H1 (cell line): ENCODE measurements around the gene HINT3. TPM values are rescaled to one million over a fixed set of nuclear protein-coding genes. Genes with fewer than 3 reads are reported as not detected.

Experiments used
- CTCF ChIA-PET: fragments of 300-600 bp; sonication (Branson Sonifier 250); formaldehyde crosslinking; loops from one replicate; lab custom pipeline; 2021; ENCODE audit not compliant: partially characterized antibody; lab: Charles Lee
- POLR2A ChIA-PET: fragments of 300-600 bp; sonication (Branson Sonifier 250); formaldehyde crosslinking; loops from one replicate; lab custom pipeline; 2021; ENCODE audit warnings: inconsistent platforms; ENCODE audit not compliant: partially characterized antibody; lab: Charles Lee
- DNase-seq, 2 experiments: peaks; one replicate each; pipeline versions ENCODE4 v3.0.0 to v3.0.0-alpha.2; 2010 to 2022; ENCODE audit warnings: low spot score in 2 of 2, low read depth in 1 of 2, mixed read lengths in 1 of 2
- FAIRE-seq: peaks from 2 replicates; lab custom pipeline; 2011; peaks lifted over from hg19 to GRCh38; lab: Jason Lieb, UNC
- H2AFZ ChIP-seq: 2 replicates; pipeline ENCODE4 v1.8.1; 2012; ENCODE audit warnings: low read length, inconsistent platforms
- H2AK5ac ChIP-seq: 2 replicates; pipeline ENCODE4 v1.6.1; 2013; ENCODE audit warnings: low read depth, low read length
- H2BK120ac ChIP-seq: replicated peaks from 2 replicates; pipeline ENCODE3; 2013; ENCODE audit warnings: low read depth, low read length, inconsistent platforms
- H2BK12ac ChIP-seq: 2 replicates; pipeline ENCODE4 v1.6.1; 2013; ENCODE audit warnings: low read depth, low read length
- H2BK15ac ChIP-seq: 2 replicates; pipeline ENCODE4 v1.6.1; 2013; ENCODE audit warnings: low read length
- H2BK20ac ChIP-seq: 2 replicates; pipeline ENCODE4 v1.6.1; 2013; ENCODE audit warnings: low read length
- H2BK5ac ChIP-seq: 2 replicates; pipeline ENCODE4 v1.6.1; 2013; ENCODE audit warnings: low read depth, low read length
- H3K14ac ChIP-seq: 2 replicates; pipeline ENCODE4 v1.6.1; 2013; ENCODE audit warnings: inconsistent platforms; ENCODE audit not compliant: insufficient read length
- H3K18ac ChIP-seq: 2 replicates; pipeline ENCODE4 v1.6.1; 2013; ENCODE audit warnings: low read length; ENCODE audit errors: extremely low read depth
- H3K23ac ChIP-seq: 2 replicates; pipeline ENCODE4 v1.6.1; 2013; ENCODE audit warnings: inconsistent platforms; ENCODE audit not compliant: insufficient read length
- H3K23me2 ChIP-seq: 2 replicates; pipeline ENCODE4 v1.6.1; 2013; ENCODE audit warnings: low read depth, low read length
- H3K27ac ChIP-seq: 2 replicates; pipeline ENCODE4 v1.6.1; 2011; ENCODE audit warnings: low read depth, low read length, inconsistent platforms
- H3K27me3 ChIP-seq, 4 experiments: replicated peaks in 1 of 4; 1 replicate in 1 of 4; 2 replicates in 3 of 4; pipeline versions ENCODE4 v1.6.1 to v1.8.1; 2011 to 2013; ENCODE audit warnings: low read length in 3 of 4, mild to moderate bottlenecking in 3 of 4, inconsistent platforms in 2 of 4, mixed read lengths in 2 of 4, moderate library complexity in 1 of 4; ENCODE audit not compliant: control insufficient read depth in 3 of 4, insufficient read depth in 3 of 4; ENCODE audit errors: extremely low read depth in 1 of 4
- H3K36me3 ChIP-seq, 4 experiments: 2 replicates each; pipeline versions ENCODE4 v1.6.1 to v1.8.1; 2011 to 2013; ENCODE audit warnings: mild to moderate bottlenecking in 4 of 4, low read length in 3 of 4, moderate library complexity in 2 of 4, control low read depth in 1 of 4, inconsistent platforms in 1 of 4; ENCODE audit not compliant: insufficient read depth in 4 of 4, control insufficient read depth in 2 of 4
- H3K4ac ChIP-seq: replicated peaks from 2 replicates; pipeline ENCODE3; 2013; ENCODE audit warnings: low read length, low read depth, mixed read lengths, inconsistent platforms; ENCODE audit not compliant: insufficient read length
- H3K4me1 ChIP-seq, 4 experiments: replicated peaks in 1 of 4; 1 replicate in 1 of 4; 2 replicates in 3 of 4; pipeline versions ENCODE4 v1.6.1 to v1.8.1; 2011 to 2013; ENCODE audit warnings: low read length in 3 of 4, inconsistent platforms in 2 of 4, mixed read lengths in 1 of 4; ENCODE audit not compliant: insufficient read depth in 4 of 4, control insufficient read depth in 3 of 4
- H3K4me2 ChIP-seq, 2 experiments: 2 replicates each; pipeline versions ENCODE4 v1.6.1 to v1.8.1; 2011 to 2013; ENCODE audit warnings: low read depth in 2 of 2, low read length in 2 of 2, control low read depth in 1 of 2, inconsistent platforms in 1 of 2, mild to moderate bottlenecking in 1 of 2; ENCODE audit not compliant: insufficient read depth in 1 of 2
- H3K4me3 ChIP-seq, 4 experiments: fragments of 200-600, 300-600 bp in 1 of 4; sonication (generic), shearing (Covaris generic), sonication (Bioruptor Twin) in 1 of 4; 2 replicates each; pipeline versions ENCODE4 v1.5.1 to v1.8.1; 2011 to 2016; ENCODE audit warnings: low read length in 4 of 4, low read depth in 3 of 4, control low read depth in 2 of 4, inconsistent platforms in 2 of 4, mild to moderate bottlenecking in 2 of 4, mixed read lengths in 1 of 4, moderate library complexity in 1 of 4; ENCODE audit not compliant: insufficient read depth in 2 of 4; ENCODE audit errors: extremely low read depth in 1 of 4
- H3K56ac ChIP-seq: replicated peaks from 2 replicates; pipeline ENCODE3; 2013; ENCODE audit warnings: low read depth, mild to moderate bottlenecking, mixed read lengths, low read length, inconsistent platforms; ENCODE audit not compliant: insufficient read length
- H3K79me1 ChIP-seq: 2 replicates; pipeline ENCODE4 v1.6.1; 2013; ENCODE audit warnings: low read depth, low read length, control low read depth
- H3K79me2 ChIP-seq, 2 experiments: 2 replicates each; pipeline versions ENCODE4 v1.6.1 to v1.8.1; 2012 to 2013; ENCODE audit warnings: low read length in 2 of 2, mild to moderate bottlenecking in 2 of 2, inconsistent platforms in 1 of 2; ENCODE audit not compliant: insufficient read depth in 2 of 2, control insufficient read depth in 1 of 2
- H3K9ac ChIP-seq, 4 experiments: replicated peaks in 1 of 4; 1 replicate in 1 of 4; 2 replicates in 3 of 4; pipeline versions ENCODE4 v1.6.1 to v1.8.1; 2011 to 2013; ENCODE audit warnings: low read depth in 3 of 4, low read length in 3 of 4, control low read depth in 2 of 4, mild to moderate bottlenecking in 2 of 4, moderate library complexity in 2 of 4, inconsistent platforms in 1 of 4; ENCODE audit errors: extremely low read depth in 1 of 4
- H3K9me3 ChIP-seq, 2 experiments: 2 replicates each; pipeline versions ENCODE4 v1.6.1 to v1.8.1; 2012 to 2013; ENCODE audit warnings: mild to moderate bottlenecking in 2 of 2, moderate library complexity in 2 of 2, control low read depth in 1 of 2, inconsistent platforms in 1 of 2, low read depth in 1 of 2, low read length in 1 of 2, mixed read lengths in 1 of 2; ENCODE audit not compliant: insufficient read depth in 2 of 2
- H4K20me1 ChIP-seq, 2 experiments: replicated peaks in 1 of 2; 2 replicates each; pipeline versions ENCODE3 to v1.8.1; 2011 to 2013; ENCODE audit warnings: inconsistent platforms in 2 of 2, low read length in 2 of 2, mild to moderate bottlenecking in 1 of 2; ENCODE audit not compliant: insufficient read depth in 2 of 2, control insufficient read depth in 1 of 2
- H4K5ac ChIP-seq: 2 replicates; pipeline ENCODE4 v1.6.1; 2013; ENCODE audit warnings: low read length, low read depth, mixed read lengths, inconsistent platforms; ENCODE audit not compliant: insufficient read length
- H4K8ac ChIP-seq: 2 replicates; pipeline ENCODE4 v1.8.0; 2013; ENCODE audit warnings: mild to moderate bottlenecking, moderate library complexity, low read length, inconsistent platforms; ENCODE audit not compliant: insufficient read depth; ENCODE audit errors: extremely low read depth
- H4K91ac ChIP-seq: replicated peaks from 2 replicates; pipeline ENCODE3; 2013; ENCODE audit warnings: low read length, mixed read lengths, inconsistent platforms; ENCODE audit not compliant: insufficient read length
- BACH1 ChIP-seq: IDR thresholded peaks from 2 replicates; pipeline ENCODE4 v1.6.1; 2012; ENCODE audit warnings: low read length, improper control_type of control experiment
- KDM1A ChIP-seq: fragments of 200-600, 300-600 bp; sonication (generic); IDR thresholded peaks from 2 replicates; pipeline ENCODE4 v1.7.1; 2016; ENCODE audit warnings: mild to moderate bottlenecking, low read length, borderline replicate concordance
- KDM5A ChIP-seq: fragments of 200-600 bp; IDR thresholded peaks from 2 replicates; pipeline ENCODE4 v1.7.1; 2012; ENCODE audit warnings: mild to moderate bottlenecking, low read length, inconsistent platforms, mixed read lengths
- NANOG ChIP-seq: IDR thresholded peaks from 2 replicates; pipeline ENCODE4 v1.6.1; 2011; ENCODE audit warnings: low read length, low read depth, mild to moderate bottlenecking, inconsistent platforms; ENCODE audit not compliant: insufficient read depth, poor library complexity, severe bottlenecking
- RNF2 ChIP-seq: fragments of 200-900, 300-1000 bp; sonication (generic); IDR thresholded peaks from 2 replicates; pipeline ENCODE4 v1.7.1; 2016; ENCODE audit warnings: borderline replicate concordance, low read depth, mild to moderate bottlenecking, antibody characterized with exemption, low read length; ENCODE audit not compliant: poor library complexity, severe bottlenecking; ENCODE audit errors: missing control alignments
- SP2 ChIP-seq: IDR thresholded peaks from 2 replicates; pipeline ENCODE4 v1.6.1; 2012; ENCODE audit warnings: mild to moderate bottlenecking, low read length, inconsistent platforms
- TAF7 ChIP-seq: optimal IDR thresholded peaks from 2 replicates; pipeline ENCODE3; 2011; ENCODE audit warnings: low read depth, mild to moderate bottlenecking, inconsistent platforms, low read length, moderate library complexity, borderline replicate concordance
- WGBS, 2 experiments: shearing (Covaris generic) in 1 of 2; methylation state at CpG; one replicate each; pipeline versions ENCODE4 v1.1.6 to v1.1.7; 2013 to 2015; ENCODE audit warnings: low lambda C conversion rate in 2 of 2, mixed read lengths in 2 of 2, inconsistent platforms in 1 of 2, low coverage in 1 of 2, missing lambda C conversion rate in 1 of 2; ENCODE audit not compliant: insufficient replicate concordance in 2 of 2, insufficient coverage in 1 of 2, insufficient read length in 1 of 2; ENCODE audit errors: extremely low coverage in 1 of 2, missing lambda C conversion rate in 1 of 2; 5-methylcytosine and 5-hydroxymethylcytosine counted together
- polyA plus RNA-seq, 7 experiments: library from polyadenylated mRNA; depleted of rRNA in 3 of 7; stranded (reverse) in 5 of 7; unstranded in 2 of 7; fragments of >200 nt in 5 of 7; fragments of 200-250 nt in 2 of 7; gene quantifications; 1 replicate in 5 of 7; 2 replicates in 1 of 7; 4 replicates in 1 of 7; pipeline versions ENCODE4 v1.2.1 to v1.2.3, GENCODE V29; 2011 to 2013; ENCODE audit warnings: missing spikeins in 2 of 7, mixed read lengths in 2 of 7
- total RNA-seq: library from RNA; stranded (reverse); fragmentation: NEBNext Ultra II Directional; extraction: Animal tissue kit (Norgen Biotek cat#: 25700); gene quantifications from 2 replicates; pipeline ENCODE4 v1.2.1, GENCODE V29; 2021

Gene HINT3
- total and polyA plus RNA-seq, 2 of the 8 experiments (the other 6 are each of a cell fraction or from before 2014, with no cell fraction given) = 1.2 to 7.8 TPM

DNA sequence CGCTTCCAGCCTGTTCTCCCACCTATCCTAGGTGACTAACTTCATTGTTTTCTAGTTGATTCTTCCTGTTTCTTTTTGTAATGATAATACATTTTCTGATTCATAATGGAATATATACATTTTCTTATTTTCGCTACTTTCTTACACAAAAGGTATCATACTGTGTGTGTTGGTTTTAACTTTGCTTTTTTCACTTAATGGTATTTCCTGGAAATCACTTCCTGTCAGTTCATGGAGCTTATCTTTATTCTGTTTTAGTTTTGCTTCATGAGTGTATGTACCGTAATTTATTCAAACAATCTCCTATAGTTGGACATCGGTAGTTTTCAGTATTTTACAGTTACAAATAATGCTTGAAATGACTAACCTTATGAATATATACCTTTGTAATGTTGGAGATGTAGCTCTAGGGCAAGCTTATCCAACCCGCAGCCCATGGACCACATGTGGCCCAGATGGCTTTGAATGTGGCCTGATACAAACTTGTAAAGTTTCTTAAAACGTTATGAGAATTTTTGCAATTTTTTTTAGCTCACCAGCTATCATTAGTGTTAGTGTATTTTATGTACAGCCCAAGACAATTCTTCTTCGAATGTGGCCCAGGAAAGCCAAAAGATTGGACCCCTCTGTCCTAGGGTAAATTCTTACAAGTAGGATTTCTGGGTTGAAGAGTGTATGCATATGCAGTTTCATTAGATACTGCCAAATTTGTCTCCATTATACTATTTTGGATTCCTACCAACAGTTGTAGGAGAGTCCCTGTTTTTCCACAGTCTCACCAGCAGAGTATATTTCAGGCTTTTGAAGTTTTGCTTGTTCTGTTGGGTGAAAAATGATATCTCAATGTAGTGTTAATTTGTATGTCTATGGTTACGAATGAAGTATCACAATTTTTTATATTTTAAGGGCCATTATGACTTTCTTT is 46.4 kb downstream of the HINT3 start:
- H3K4ac ChIP-seq = no peak overlapping the region
- no peak overlapping the region for H3K23ac ChIP-seq
- 88% methylated on average over 8 of the region's 8 CpGs; no CpG with 5 or more reads in 1 of the 2 experiments for WGBS, 2 experiments
- no peak overlapping the region for H4K91ac ChIP-seq
- no peak overlapping the region for H2BK12ac ChIP-seq
- no peaks in the 10 kb centered on the region for H3K79me1 ChIP-seq
- no peaks in the 10 kb centered on the region for H3K4me1 ChIP-seq
- H3K79me2 ChIP-seq = peaks cover 0 to 12% of the 10 kb centered on the region in 2 experiments; a peak in 2 of 4 replicates
- peaks cover 0 to 56% (median 13%) of the 10 kb centered on the region in 4 experiments; a peak in 7 of 8 replicates for H3K36me3 ChIP-seq
- H3K9me3 ChIP-seq = no peaks in the 10 kb centered on the region
- H2AFZ ChIP-seq = no peak overlapping the region
- H4K8ac ChIP-seq = no peak overlapping the region
- H2AK5ac ChIP-seq = no peak overlapping the region
- no peak for DNase-seq
- H3K18ac ChIP-seq = no peak overlapping the region
- no peak overlapping the region for H3K56ac ChIP-seq
- FAIRE-seq = no peak
- no peak for TF ChIP-seq NANOG
- TF ChIP-seq SP2 = no peak
- no peak for TF ChIP-seq TAF7
- TF ChIP-seq RNF2 = no peak
- TF ChIP-seq KDM1A = no peak
- no peak for TF ChIP-seq KDM5A
- no peak for TF ChIP-seq BACH1
- H3K27me3 ChIP-seq = no peaks in the 10 kb centered on the region
- POLR2A ChIA-PET = interaction anchor here (0.8 to 1.0 kb wide), 4 partner anchors 10 to 77 kb away, joined by 3 to 4 read pairs (median 3); partner anchors contain the start of gene TRMT11
- H3K4me2 ChIP-seq = no peak overlapping the region
- peaks cover 2 to 3% of the 10 kb centered on the region in 2 experiments for H4K20me1 ChIP-seq
- no peak overlapping the region for H2BK15ac ChIP-seq
- no peaks in the 10 kb centered on the region for H3K23me2 ChIP-seq
- CTCF ChIA-PET = interaction anchor here (0.8 to 2.2 kb wide), 6 partner anchors 8 to 708 kb away, joined by 3 to 8 read pairs (median 3); no protein-coding TSS in a partner anchor
- no peak overlapping the region for H3K14ac ChIP-seq
- H3K9ac ChIP-seq = no peak overlapping the region
- H2BK20ac ChIP-seq = no peak overlapping the region
- H4K5ac ChIP-seq = no peak overlapping the region
- no peak overlapping the region for H2BK120ac ChIP-seq
- H3K27ac ChIP-seq = no peak overlapping the region
- H2BK5ac ChIP-seq = no peak overlapping the region
- H3K4me3 ChIP-seq = no peak overlapping the region
